ENCODE measurements around the gene TMEM127.

TMEM127 gene

GRCh38 chr2:96218508-96219131 lies 47.2 kb downstream of the TMEM127 start:
- Mint-ChIP-seq H3K36me3 (ENCODE audit: low read depth) (peaks cover 7% of the 10 kb centered on the region), H3K4me1 (ENCODE audit: low read depth) (peaks cover 76% of the 10 kb centered on the region), H3K27me3 (no peaks in the 10 kb centered on the region), H3K9me3 (no peaks in the 10 kb centered on the region), H3K4me3 (no peak overlapping the region), H3K27ac (no peak overlapping the region)
- intact Hi-C loops (cut with micrococcal nuclease): no loop called here

DNA sequence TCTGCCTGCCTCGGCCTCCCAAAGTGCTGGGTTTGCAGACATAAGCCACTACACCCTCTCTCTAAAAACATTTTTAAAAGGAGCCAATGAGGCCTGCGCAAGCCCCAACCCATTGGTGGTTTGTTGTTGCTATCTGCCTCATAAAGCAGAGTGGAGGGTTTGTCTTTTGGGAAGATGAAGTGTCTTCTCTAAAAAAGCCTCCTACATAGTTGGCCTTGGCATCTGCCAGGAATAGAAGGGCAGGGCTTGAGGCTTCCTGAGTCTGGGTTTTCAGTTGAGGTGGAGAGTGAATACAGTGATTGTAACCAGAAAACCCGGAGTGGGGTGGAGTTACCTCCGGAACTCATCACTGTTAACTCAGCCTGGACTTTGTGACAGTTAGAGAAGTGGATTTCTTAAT lies 51.2 kb downstream of the TMEM127 start:
- Mint-ChIP-seq H3K9me3 (no peaks in the 10 kb centered on the region), H3K4me1 (ENCODE audit: low read depth) (peaks cover 67% of the 10 kb centered on the region), H3K27me3 (no peaks in the 10 kb centered on the region), H3K27ac (peak overlapping the region; percentile 64), H3K36me3 (ENCODE audit: low read depth) (peaks cover 23% of the 10 kb centered on the region), H3K4me3 (no peak overlapping the region)
- intact Hi-C loops (cut with micrococcal nuclease): no loop called here

DNA sequence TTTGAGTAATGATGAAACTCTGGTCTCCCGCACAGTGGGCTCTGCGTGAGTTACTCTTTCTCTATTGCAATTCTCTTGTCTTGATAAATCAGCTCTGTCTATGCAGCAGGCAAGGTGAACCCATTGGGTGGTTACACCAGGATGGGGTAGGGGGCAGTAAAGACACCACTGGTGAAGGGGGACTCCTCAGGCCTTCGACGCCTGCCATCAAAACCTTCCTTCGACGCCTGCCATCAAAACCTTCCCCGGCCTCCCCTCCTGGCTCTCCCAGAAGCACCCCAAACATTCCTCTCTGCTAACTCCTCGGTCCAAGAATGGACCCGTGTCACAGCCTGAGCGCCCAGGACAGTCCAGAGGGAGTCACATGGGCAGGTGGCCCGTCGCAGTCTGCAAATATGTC lies 52.4 kb downstream of the TMEM127 start:
- Mint-ChIP-seq H3K4me3 (no peak overlapping the region), H3K9me3 (no peaks in the 10 kb centered on the region), H3K27me3 (no peaks in the 10 kb centered on the region), H3K27ac (peak overlapping the region; percentile 64), H3K4me1 (ENCODE audit: low read depth) (peaks cover 59% of the 10 kb centered on the region), H3K36me3 (ENCODE audit: low read depth) (peaks cover 27% of the 10 kb centered on the region)
- intact Hi-C loops (cut with micrococcal nuclease): no loop called here

GRCh38 chr2:96212339-96212738 lies 53.5 kb downstream of the TMEM127 start:
- intact Hi-C loops (cut with micrococcal nuclease): no loop called here
- Mint-ChIP-seq H3K36me3 (ENCODE audit: low read depth) (peaks cover 34% of the 10 kb centered on the region), H3K4me1 (ENCODE audit: low read depth) (peaks cover 49% of the 10 kb centered on the region), H3K27me3 (no peaks in the 10 kb centered on the region), H3K9me3 (no peaks in the 10 kb centered on the region), H3K27ac (no peak overlapping the region), H3K4me3 (no peak overlapping the region)

- Mint-ChIP-seq H3K36me3 (ENCODE audit: low read depth) (peaks cover 45% of the 10 kb centered on the region), H3K9me3 (no peaks in the 10 kb centered on the region), H3K4me3 (peak overlapping the region; percentile 86), H3K4me1 (ENCODE audit: low read depth) (peaks cover 54% of the 10 kb centered on the region), H3K27me3 (no peaks in the 10 kb centered on the region), H3K27ac (peak overlapping the region; percentile 91)
- intact Hi-C loops (cut with micrococcal nuclease): loop anchor here (2.0 kb wide), 2 partner anchors 33 to 57 kb away; partner anchors contain the start of gene CIAO1
These were observed 56.1 kb downstream of the TMEM127 start for GRCh38 chr2:96209729-96210085.

GRCh38 chr2:96209011-96209728 lies 56.6 kb downstream of the TMEM127 start:
- peak overlapping the region; percentile 86 for H3K4me3 Mint-ChIP-seq
- intact Hi-C loops (cut with micrococcal nuclease): loop anchor here (2.0 kb wide), 2 partner anchors 34 to 58 kb away; partner anchors contain the start of gene CIAO1
- peak overlapping the region; percentile 91 for H3K27ac Mint-ChIP-seq
- H3K27me3 Mint-ChIP-seq: no peaks in the 10 kb centered on the region
- peaks cover 51% of the 10 kb centered on the region for H3K4me1 Mint-ChIP-seq (ENCODE audit: low read depth)
- peaks cover 49% of the 10 kb centered on the region for H3K36me3 Mint-ChIP-seq (ENCODE audit: low read depth)
- no peaks in the 10 kb centered on the region for H3K9me3 Mint-ChIP-seq

GRCh38 chr2:96208143-96209010 lies 57.4 kb downstream of the TMEM127 start, which contains the start of gene STARD7:
STARD7 (minus strand) TSS chr2:96208827; CDS start chr2:96208434, 393 bp downstream.
- Mint-ChIP-seq H3K4me1 (ENCODE audit: low read depth) (peaks cover 51% of the 10 kb centered on the region), H3K27me3 (no peaks in the 10 kb centered on the region), H3K36me3 (ENCODE audit: low read depth) (peaks cover 53% of the 10 kb centered on the region), H3K9me3 (no peaks in the 10 kb centered on the region), H3K4me3 (peak within 1 kb of the TSS; percentile 86), H3K27ac (peak within 1 kb of the TSS; percentile 91)
- intact Hi-C loops (cut with micrococcal nuclease): loop anchor here (2.0 kb wide), 2 partner anchors 34 to 58 kb away; partner anchors contain the start of gene CIAO1

DNA sequence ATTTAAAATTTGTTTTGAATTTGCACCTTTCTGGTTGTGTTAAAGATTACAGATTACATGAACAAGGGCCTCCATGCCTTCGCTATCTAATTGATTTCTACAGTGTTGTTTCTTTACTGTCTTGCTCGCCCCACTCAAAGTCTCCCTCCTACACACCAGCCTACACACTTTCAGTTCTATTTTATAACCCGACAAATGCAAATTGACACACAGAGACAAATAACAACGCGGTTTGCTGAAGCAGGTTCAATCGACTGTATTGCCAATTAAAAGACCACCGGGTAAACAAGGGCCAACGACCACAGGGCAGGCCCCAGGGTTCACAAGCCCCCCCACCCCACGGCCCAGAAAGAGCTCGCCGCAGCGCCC lies 58.0 kb downstream of the TMEM127 start:
- Mint-ChIP-seq H3K27ac (peak overlapping the region; percentile 91), H3K27me3 (no peaks in the 10 kb centered on the region), H3K36me3 (ENCODE audit: low read depth) (peaks cover 56% of the 10 kb centered on the region), H3K4me3 (peak overlapping the region; percentile 86), H3K9me3 (no peaks in the 10 kb centered on the region), H3K4me1 (ENCODE audit: low read depth) (peaks cover 55% of the 10 kb centered on the region)
- intact Hi-C loops (cut with micrococcal nuclease): loop anchor here (2.0 kb wide), 2 partner anchors 35 to 59 kb away; partner anchors contain the start of gene CIAO1

- no peaks in the 10 kb centered on the region for H3K27me3 Mint-ChIP-seq
- H3K36me3 Mint-ChIP-seq (ENCODE audit: low read depth): peaks cover 51% of the 10 kb centered on the region
- intact Hi-C loops (cut with micrococcal nuclease): no loop called here
- H3K27ac Mint-ChIP-seq: peak overlapping the region; percentile 91
- H3K9me3 Mint-ChIP-seq: no peaks in the 10 kb centered on the region
- H3K4me3 Mint-ChIP-seq: peak overlapping the region; percentile 86
- peaks cover 55% of the 10 kb centered on the region for H3K4me1 Mint-ChIP-seq (ENCODE audit: low read depth)
These were observed 58.6 kb downstream of the TMEM127 start for GRCh38 chr2:96207073-96207773.

- intact Hi-C loops (cut with micrococcal nuclease): no loop called here
- peaks cover 46% of the 10 kb centered on the region for H3K36me3 Mint-ChIP-seq (ENCODE audit: low read depth)
- H3K4me3 Mint-ChIP-seq: peak overlapping the region; percentile 70
- peak overlapping the region; percentile 80 for H3K27ac Mint-ChIP-seq
- no peaks in the 10 kb centered on the region for H3K9me3 Mint-ChIP-seq
- H3K4me1 Mint-ChIP-seq (ENCODE audit: low read depth): peaks cover 46% of the 10 kb centered on the region
- H3K27me3 Mint-ChIP-seq: no peaks in the 10 kb centered on the region
These were observed 59.9 kb downstream of the TMEM127 start for GRCh38 chr2:96205888-96206287.

- Mint-ChIP-seq H3K27me3 (no peaks in the 10 kb centered on the region), H3K4me3 (peak overlapping the region; percentile 60), H3K36me3 (ENCODE audit: low read depth) (peaks cover 48% of the 10 kb centered on the region), H3K27ac (peak overlapping the region; percentile 63), H3K4me1 (ENCODE audit: low read depth) (peaks cover 49% of the 10 kb centered on the region), H3K9me3 (no peaks in the 10 kb centered on the region)
- intact Hi-C loops (cut with micrococcal nuclease): no loop called here
These were observed 60.8 kb downstream of the TMEM127 start for GRCh38 chr2:96204836-96205624.

- Mint-ChIP-seq H3K36me3 (ENCODE audit: low read depth) (peaks cover 48% of the 10 kb centered on the region), H3K4me1 (ENCODE audit: low read depth) (peaks cover 56% of the 10 kb centered on the region), H3K9me3 (no peaks in the 10 kb centered on the region), H3K27me3 (no peaks in the 10 kb centered on the region), H3K27ac (peak overlapping the region; percentile 70), H3K4me3 (peak overlapping the region; percentile 37)
- intact Hi-C loops (cut with micrococcal nuclease): no loop called here
These were observed 62.4 kb downstream of the TMEM127 start for GRCh38 chr2:96203130-96204028.
